ENCODE data around the gene SMC5. TPM values are rescaled to one million over a fixed set of nuclear protein-coding genes. Genes with fewer than 3 reads are reported as not detected.
A peak's percentile ranks its signal among the peaks of the same experiment; 100 is the strongest.

SMC5 gene
- total RNA-seq, 1 donor from 2014 or later: 25.4 TPM

DNA sequence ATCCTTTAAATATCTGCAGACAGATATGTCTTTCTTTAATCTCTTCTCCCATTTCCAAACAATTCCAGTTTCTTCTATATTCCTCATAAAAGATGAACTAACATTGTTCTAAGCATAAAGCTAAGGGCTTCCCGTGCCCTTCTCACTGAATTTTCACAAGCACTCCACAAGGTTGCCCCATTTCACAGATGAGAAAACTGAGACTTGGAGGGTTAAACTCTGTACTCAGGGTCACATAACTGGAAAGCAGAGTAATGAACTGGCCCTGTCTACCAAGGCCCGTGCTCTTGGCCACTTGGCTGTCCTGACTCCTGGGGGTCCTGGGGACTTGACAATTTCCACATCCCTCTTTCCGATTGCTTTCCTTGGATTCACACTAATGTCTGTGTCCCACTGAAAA, 130.4 kb downstream of the SMC5 start:
- DNase-seq (ENCODE audit: low read depth): no peak
- Histone ChIP-seq H3K27me3 (ENCODE audit: control insufficient read depth, insufficient read depth, low read length) (no peaks in the 10 kb centered on the region), H3K4me3 (ENCODE audit: low read depth, low read length) (no peak overlapping the region), H3K36me3 (ENCODE audit: control insufficient read depth, insufficient read depth, low read length) (no peaks in the 10 kb centered on the region)
- TF ChIP-seq, protein P1, sequence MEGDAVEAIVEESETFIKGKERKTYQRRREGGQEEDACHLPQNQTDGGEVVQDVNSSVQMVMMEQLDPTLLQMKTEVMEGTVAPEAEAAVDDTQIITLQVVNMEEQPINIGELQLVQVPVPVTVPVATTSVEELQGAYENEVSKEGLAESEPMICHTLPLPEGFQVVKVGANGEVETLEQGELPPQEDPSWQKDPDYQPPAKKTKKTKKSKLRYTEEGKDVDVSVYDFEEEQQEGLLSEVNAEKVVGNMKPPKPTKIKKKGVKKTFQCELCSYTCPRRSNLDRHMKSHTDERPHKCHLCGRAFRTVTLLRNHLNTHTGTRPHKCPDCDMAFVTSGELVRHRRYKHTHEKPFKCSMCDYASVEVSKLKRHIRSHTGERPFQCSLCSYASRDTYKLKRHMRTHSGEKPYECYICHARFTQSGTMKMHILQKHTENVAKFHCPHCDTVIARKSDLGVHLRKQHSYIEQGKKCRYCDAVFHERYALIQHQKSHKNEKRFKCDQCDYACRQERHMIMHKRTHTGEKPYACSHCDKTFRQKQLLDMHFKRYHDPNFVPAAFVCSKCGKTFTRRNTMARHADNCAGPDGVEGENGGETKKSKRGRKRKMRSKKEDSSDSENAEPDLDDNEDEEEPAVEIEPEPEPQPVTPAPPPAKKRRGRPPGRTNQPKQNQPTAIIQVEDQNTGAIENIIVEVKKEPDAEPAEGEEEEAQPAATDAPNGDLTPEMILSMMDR (IDR thresholded peaks at IDR 0.05; ENCODE audit: insufficient read depth, low read length, poor library complexity, severe bottlenecking): no peak

DNA sequence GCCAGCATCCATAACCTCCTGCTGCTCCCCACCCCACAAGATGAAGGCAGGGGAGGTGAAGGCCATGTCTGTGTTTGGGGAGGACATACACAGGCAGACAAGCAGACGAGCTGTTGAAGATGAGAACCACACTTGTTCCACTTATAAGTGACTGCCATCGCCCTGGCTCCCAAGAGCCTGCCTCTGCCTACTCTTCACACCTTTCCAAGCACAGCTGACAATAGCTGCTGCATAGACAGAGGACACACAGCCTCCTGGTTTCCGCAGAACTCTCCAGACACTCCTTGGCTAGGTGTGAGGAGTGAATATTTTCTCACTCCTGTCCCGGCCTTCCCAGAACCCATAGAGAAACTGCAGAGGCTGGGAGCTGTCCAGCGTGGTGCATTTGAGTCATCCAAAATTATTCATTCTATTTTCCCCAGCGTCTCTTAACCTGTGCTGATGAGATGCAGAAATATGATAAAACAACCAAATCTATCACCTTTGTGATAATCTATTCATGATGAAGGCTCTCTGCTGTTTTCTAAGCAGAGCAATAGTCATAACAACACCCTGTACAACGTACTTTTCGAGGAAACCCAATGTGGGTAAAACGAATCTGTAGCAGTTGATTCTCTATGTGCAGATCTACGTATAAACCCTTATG, 131.0 kb downstream of the SMC5 start:
- H3K36me3 ChIP-seq (ENCODE audit: control insufficient read depth, insufficient read depth, low read length): no peaks in the 10 kb centered on the region
- H3K27me3 ChIP-seq (ENCODE audit: control insufficient read depth, insufficient read depth, low read length): no peaks in the 10 kb centered on the region
- TF ChIP-seq, protein P1 (IDR thresholded peaks at IDR 0.05; ENCODE audit: insufficient read depth, low read length, poor library complexity, severe bottlenecking): no peak
- DNase-seq (ENCODE audit: low read depth): no peak
- H3K4me3 ChIP-seq (ENCODE audit: low read depth, low read length): no peak overlapping the region

DNA sequence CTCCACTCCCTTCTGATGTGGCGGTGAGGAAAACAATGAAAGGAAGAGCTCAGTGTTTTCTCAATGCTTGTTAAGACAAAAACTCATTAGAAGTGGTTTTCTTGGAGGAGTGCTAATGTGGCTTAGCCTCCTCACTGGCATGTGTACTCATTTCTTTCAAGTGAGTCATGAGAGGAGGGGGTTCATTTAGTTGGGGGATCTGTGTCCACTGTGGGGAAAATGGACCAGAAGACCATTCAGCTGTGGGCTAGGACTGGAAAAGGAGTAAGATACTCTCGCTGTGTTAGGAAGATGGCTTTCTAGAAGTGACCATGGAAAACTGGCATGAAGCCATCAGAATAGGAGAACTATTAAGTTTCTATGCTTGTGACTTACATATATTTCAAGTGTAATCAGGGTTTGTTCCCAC, 132.2 kb downstream of the SMC5 start:
- TF ChIP-seq, protein P1 (IDR thresholded peaks at IDR 0.05; ENCODE audit: insufficient read depth, low read length, poor library complexity, severe bottlenecking): no peak
- no peaks in the 10 kb centered on the region for H3K36me3 ChIP-seq (ENCODE audit: control insufficient read depth, insufficient read depth, low read length)
- no peak for DNase-seq (ENCODE audit: low read depth)
- H3K4me3 ChIP-seq (ENCODE audit: low read depth, low read length): no peak overlapping the region
- no peaks in the 10 kb centered on the region for H3K27me3 ChIP-seq (ENCODE audit: control insufficient read depth, insufficient read depth, low read length)

DNA sequence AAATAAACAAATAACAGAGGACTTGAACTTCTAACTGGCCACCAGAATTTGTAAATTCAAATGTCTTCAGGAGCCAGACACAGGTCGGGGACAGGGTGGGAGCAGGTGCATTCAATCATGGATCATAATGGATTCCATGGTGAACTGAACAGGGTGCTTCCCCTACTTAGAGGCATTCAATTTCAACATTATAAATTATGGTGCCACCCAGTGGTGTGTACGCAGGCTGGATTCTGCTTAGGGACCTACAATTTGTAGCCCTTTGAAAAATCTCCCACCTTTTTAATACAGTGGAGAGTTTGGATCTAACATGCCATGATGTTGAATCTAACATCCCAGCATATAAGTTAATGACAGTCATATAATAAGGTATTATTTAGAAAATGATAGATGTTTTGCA, 133.4 kb downstream of the SMC5 start:
- Histone ChIP-seq H3K27me3 (ENCODE audit: control insufficient read depth, insufficient read depth, low read length) (no peaks in the 10 kb centered on the region), H3K4me3 (ENCODE audit: low read depth, low read length) (no peak overlapping the region), H3K36me3 (ENCODE audit: control insufficient read depth, insufficient read depth, low read length) (no peaks in the 10 kb centered on the region)
- TF ChIP-seq, protein P1 (IDR thresholded peaks at IDR 0.05; ENCODE audit: insufficient read depth, low read length, poor library complexity, severe bottlenecking): peak; percentile 21
- DNase-seq (ENCODE audit: low read depth): no peak

DNA sequence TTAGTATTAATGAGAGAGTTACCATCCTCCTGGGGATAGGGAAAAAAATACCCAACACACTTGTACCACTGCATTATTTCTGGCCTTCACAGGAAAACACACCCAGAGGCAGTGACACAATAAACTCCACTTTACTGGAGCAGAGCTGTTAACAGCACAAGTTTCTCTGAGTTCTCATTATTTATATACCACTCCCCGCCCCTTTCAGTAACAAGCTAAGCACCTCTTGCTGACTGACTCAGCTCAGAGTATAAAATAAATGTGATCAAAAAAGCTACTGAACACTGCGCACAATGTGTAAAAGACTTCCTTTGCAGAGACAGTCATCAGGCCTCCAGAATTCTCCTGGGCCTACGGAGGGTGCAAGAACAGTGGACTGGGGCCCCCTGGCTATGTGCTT, 134.1 kb downstream of the SMC5 start:
- Histone ChIP-seq H3K4me3 (ENCODE audit: low read depth, low read length) (no peak overlapping the region), H3K36me3 (ENCODE audit: control insufficient read depth, insufficient read depth, low read length) (no peaks in the 10 kb centered on the region), H3K27me3 (ENCODE audit: control insufficient read depth, insufficient read depth, low read length) (no peaks in the 10 kb centered on the region)
- TF ChIP-seq, protein P1 (IDR thresholded peaks at IDR 0.05; ENCODE audit: insufficient read depth, low read length, poor library complexity, severe bottlenecking): no peak
- no peak for DNase-seq (ENCODE audit: low read depth)

DNA sequence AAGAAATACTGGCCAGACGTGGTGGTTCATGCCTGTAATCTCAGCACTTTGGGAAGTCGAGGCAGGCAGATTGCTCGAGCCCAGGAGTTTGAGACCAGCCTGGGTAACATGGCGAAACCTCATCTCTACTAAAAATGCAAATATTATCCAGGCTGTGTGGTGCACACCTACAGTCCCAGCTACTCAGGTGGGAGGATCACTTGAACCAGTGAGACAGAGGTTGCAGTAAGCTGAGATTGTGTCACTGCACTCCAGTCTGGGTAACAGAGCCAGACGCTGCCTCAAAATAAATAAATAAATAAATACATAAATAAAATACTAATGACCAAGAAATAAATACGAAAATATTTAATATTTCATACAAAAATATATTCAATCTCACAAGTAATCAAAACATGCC, 136.9 kb downstream of the SMC5 start:
- H3K27me3 ChIP-seq (ENCODE audit: control insufficient read depth, insufficient read depth, low read length): no peaks in the 10 kb centered on the region
- TF ChIP-seq, protein P1 (IDR thresholded peaks at IDR 0.05; ENCODE audit: insufficient read depth, low read length, poor library complexity, severe bottlenecking): no peak
- H3K4me3 ChIP-seq (ENCODE audit: low read depth, low read length): no peak overlapping the region
- H3K36me3 ChIP-seq (ENCODE audit: control insufficient read depth, insufficient read depth, low read length): no peaks in the 10 kb centered on the region
- DNase-seq (ENCODE audit: low read depth): no peak

Measured in kidney epithelial cell (primary cell).